Activated CD8-positive, alpha-beta memory T cell treated with anti-CD3 and anti-CD28 coated beads, Interleukin-2, amount 50 U/mL, for 24 hours (primary cell): ENCODE results near the gene ARHGAP5.
"Not testable (repeated sequence)": the region's sequence is repeated elsewhere in the genome, so short reads cannot be mapped to it uniquely, and the experiment has no call there.

ENCODE experiments used
- DNase-seq: peaks from one replicate; pipeline ENCODE4 v3.0.0-alpha.2; 2020; ENCODE audit errors: extremely low read depth

Gene ARHGAP5

DNA sequence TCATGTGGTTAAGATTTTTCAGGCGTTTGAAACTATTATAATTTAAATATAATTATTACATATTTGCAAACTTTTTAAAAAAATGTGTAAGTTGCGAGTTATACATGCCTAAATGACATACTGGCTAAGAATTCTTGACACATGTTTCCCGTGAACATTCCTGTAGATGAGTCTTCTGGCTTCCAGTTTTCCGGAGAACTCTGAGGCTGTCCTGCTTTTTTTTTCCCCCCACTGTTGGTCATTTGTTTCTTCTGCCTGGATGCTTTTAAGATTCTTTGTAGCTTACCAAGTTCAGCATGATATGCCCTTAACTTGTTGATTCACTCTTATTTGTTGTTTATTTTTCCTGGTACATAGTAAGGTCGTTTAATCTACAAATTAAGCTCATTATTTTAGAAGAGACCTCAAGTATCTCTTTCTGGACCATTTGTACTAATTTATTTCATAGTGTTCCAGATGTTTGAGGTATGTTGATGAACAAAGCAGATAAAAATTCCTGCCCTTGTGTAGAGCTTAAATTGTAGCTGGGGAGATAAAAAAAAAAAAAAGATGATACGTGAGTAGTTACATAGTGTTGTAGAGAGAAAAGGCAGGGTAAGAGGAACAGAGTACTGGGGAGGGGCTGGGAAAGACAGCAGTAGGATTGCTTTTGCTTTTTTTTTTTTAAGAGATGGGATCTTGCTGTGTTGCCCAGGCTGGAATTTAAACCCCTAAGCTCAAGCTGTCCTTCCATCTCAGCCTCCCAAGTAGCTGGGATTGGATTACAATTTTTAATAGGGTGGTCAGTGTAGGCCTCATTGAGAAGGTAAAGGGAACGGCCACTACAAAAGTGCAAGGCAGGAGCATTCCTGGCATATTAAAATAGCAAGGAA lies 32.8 kb downstream of the ARHGAP5 start:
- no peak for DNase-seq

DNA sequence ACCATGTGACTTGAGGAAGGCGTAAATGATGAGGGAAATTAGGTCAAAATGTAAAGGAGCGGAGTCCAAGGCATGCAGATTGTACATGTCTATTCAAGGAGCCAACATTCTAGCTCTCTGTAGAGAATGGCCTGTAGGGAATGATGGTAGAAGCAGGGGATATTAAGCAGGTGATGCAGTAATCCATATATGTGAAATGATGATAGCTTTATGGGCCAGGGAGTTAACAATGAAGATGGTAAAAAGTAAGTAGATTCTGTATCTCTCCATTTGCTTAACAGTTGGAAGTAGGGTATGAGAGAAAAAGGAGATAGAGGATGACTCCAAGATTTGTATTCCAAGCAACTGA lies 33.4 kb downstream of the ARHGAP5 start:
- no peak for DNase-seq

DNA sequence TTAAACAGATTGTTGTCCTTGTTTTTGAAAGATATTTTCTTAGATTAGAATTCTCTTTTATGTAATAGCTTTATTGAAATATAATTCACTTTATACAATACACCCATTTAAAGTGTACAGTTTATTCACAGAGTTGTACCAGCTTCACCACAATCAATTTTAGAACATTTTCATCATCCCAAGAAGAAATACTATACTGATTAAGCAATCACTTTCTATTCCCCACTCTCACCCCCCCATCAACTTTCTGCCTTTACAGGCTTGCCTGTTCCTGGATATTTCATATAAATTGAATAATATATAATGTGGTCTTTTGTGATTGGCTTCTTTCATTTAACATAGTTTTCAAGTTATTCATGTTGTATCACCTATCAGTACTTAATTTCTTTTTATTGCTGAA lies 44.4 kb downstream of the ARHGAP5 start:
- DNase-seq: no peak

DNA sequence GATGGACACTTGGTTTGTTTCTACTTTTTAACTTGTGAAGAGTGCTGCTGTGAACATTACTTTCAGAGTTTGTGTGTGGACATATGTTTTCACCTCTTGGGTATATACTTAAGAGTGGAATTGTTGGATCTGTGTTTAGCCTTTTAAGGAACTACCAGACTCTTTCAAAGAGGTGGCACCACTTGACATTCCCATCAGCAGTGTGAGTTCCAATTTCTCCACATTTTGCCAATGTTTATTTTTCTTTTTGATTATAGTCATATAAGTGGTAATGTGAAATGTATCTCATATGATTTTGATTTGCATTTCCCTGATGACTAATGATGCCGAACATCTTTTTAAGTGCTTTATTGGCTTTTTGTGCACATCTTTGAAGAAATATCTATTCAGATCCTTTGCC lies 44.8 kb downstream of the ARHGAP5 start:
- DNase-seq: no peak

DNA sequence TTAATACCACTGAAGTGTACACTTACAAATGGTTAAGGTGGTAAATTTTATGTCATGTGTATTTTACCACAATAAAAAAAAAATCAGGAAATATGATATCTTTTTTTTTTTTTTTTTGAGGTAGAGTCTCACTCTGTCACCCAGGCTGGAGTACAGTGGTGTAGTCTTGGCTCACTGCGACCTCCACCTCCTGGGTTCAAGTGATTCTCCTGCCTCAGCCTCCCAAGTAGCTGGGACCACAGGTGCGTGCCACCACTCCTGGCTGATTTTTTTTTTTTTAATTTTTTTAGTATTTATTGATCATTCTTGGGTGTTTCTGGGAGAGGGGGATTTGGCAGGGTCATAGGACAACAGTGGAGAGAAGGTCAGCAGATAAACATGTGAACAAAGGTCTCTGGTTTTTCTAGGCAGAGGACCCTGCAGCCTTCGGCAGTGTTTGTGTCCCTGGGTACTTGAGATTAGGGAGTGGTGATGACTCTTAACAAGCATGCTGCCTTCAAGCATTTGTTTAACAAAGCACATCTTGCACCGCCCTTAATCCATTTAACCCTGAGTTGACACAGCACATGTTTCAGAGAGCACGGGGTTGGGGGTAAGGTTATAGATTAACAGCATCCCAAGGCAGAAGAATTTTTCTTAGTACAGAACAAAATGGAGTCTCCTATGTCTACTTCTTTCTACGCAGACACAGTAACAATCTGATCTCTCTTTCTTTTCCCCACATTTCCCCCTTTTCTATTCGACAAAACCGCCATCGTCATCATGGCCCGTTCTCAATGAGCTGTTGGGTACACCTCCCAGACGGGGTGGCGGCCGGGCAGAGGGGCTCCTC lies 50.0 kb downstream of the ARHGAP5 start:
- DNase-seq: not testable (repeated sequence)

DNA sequence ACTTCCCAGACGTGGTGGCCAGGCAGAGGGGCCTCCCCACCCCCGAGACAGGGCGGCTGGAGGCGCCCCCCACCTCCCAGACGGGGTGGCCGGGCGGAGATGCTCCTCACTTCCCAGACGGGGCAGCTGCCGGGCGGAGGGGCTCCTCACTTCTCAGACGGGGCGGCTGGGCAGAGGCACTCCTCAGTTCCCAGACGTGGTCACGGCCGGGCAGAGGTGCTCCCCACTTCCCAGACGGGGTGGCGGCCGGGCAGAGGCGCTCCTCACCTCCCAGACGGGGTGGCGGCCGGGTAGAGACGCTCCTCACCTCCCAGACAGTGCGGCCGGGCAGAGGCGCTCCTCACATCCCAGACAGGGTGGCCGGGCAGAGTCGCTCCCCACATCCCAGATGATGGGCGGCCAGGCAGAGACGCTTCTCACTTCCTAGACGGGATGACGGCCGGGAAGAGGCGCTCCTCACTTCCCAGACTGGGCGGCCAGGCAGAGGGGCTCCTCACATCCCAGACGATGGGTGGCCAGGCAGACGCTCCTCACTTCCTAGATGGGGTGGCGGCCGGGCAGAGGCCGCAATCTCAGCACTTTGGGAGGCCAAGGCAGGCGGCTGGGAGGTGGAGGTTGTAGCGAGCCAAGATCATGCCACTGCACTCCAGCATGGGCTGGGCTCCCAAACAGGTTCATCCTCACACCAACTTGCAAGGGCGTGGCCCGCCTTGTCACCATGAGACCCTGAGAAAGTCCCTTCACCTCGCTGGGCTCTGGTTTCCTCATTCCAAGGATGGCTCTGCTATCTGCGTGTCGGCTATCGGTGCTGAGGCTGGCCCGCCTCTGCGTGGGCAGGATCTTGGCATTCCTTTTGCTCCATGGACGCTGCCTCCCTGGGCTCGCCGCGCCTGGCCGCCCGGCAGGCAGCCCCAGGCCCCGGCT lies 50.9 kb downstream of the ARHGAP5 start:
- DNase-seq: not testable (repeated sequence)

DNA sequence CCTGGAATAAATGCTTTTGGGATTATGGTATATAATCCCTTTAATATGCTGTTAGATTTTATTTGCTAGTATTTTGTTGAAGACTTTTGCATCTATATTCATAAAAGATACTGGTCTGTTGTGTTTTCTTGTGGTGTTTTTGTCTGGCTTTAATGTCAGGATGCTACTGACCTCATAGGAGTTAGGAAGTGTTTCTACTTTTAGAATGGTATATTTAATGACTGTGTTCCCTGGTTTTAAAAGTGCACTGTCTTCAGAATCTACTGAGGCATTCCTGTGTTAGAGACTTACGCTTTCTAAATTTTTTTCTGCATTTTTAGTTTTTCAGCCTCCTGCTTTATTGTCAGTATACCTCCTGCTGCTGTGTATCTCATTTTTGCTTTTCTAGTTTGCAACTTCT lies 51.6 kb downstream of the ARHGAP5 start:
- DNase-seq: no peak

DNA sequence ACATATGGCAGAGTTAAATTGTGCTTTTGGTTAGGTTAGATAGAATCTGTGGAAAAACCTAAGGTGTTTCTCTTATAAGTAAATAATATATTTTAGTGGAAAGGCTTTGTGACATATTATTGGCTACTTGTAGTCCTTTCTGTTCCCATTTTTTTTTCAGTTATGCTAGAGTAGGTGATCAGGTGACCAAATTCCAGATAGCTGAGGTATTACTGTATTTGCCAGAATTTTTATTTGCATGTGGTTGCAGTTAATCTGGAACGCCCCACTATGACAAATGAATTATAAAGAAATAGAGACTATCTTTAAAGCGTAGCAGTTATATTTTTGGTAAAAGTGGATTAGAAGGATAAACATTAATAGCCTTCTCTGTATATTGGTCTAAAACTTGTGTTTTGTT lies 52.0 kb downstream of the ARHGAP5 start:
- DNase-seq: no peak

DNA sequence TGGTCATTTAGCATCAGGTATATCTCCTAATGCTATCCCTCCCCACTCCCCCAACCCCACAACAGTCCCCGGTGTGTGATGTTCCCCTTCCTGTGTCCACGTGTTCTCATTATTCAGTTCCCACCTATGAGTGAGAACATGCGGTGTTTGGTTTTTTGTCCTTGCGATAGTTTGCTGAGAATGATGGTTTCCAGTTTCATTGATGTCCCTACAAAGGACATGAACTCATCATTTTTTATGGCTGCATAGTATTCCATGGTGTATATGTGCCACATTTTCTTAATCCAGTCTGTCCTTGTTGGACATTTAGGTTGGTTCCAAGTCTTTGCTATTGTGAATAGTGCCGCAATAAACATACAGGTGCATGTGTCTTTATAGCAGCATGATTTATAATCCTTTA lies 54.6 kb downstream of the ARHGAP5 start:
- not testable (repeated sequence) for DNase-seq

DNA sequence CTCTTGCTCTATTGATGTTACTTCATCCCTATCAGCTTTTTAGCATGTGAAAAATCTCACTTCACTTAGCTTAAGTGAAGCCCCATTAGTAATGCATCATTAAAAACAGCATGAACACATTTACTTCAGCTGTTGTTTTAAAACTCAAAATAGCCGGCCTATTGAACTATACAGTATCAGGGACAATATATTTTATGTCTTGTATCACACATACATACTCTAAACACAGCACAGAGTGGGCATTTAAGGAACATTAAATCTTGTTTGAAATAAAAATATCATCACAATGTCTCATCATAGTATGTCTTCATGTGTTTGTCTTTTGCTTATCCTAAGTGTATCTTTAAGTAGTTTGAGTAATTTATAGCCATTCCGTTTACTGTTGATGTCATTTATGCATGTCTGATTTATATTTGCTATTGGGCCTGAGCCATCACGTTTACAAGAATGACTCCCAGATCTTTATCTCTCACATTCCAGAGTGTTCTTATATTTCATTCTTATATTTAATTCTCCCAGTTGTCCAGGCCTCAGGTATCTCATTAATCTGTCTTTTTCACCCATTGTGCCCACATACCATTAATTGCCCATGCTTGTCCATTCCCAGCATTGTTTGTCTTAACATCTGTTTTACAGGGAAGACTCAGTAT lies 57.5 kb downstream of the ARHGAP5 start:
- no peak for DNase-seq

DNA sequence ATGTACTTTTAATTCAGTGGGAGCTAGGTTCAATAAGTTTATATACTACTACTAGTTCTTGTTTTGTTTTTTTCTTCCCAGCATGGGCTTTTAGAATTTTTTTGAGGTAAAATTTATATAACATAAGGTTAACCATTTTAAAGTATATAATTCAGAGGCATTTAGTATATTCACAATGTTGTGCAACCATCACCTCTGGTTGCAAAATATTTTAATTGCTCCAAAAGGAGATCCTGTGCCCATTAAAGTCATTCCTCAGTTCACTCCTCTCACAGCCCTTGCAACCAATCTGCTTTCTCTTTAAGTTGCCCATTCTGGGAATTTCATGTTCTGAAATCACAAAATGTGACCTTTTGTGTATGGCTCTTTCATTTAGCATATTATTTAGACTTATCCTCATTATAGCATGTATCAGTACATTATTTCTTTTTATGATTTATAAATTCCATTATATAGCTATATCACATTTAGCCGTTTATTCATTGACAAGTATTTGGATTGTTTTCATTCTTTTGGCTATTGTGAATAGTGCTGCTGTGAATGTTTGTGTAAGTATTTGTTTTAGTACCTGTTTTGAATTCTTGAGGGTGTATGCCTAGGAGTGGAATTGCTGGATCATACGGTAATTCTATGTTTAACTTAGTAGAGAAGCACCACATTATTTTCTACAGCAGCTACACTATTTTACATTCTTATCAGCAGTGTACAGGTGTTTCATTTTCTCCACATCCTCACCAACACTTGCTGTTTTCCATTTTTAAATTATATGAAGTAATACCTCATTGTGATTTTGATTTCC lies 59.1 kb downstream of the ARHGAP5 start:
- no peak for DNase-seq

DNA sequence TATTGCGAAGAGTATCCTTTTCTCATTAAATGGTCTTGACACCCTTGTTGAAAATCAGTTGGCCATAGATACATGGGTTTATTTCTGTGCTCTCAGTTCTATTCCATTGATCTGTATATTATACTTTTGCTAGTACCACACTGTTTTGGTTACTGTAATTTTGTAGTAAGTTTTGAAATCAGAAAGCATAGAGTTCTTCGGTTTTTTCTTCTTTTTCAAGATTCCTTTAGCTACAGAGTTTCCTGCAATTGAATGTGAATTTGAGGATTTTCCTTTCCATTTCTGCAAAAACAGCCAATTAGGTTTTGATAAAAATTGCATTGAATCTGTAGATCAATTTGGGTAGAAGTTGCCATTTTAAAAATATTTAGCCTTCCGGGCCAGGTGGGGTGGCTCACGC lies 60.2 kb downstream of the ARHGAP5 start:
- no peak for DNase-seq

DNA sequence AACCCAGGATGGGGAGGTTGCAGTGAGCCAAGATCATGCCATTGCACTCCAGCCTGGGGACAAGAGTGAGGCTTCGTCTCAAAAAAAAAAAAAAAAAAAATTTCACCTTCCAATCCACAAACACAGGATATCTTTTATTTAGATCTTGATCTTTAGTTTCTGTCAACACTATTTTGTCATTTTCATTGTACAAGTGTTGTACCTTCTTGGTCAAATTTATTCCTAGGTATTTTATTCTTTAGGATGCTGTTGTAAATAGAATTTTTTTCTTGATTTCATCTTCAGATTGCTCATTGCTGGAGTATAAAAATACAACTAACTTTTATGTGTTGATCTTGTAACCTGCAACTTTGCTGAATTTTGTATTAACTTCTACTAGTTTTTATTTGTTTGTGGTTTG lies 60.8 kb downstream of the ARHGAP5 start:
- no peak for DNase-seq

DNA sequence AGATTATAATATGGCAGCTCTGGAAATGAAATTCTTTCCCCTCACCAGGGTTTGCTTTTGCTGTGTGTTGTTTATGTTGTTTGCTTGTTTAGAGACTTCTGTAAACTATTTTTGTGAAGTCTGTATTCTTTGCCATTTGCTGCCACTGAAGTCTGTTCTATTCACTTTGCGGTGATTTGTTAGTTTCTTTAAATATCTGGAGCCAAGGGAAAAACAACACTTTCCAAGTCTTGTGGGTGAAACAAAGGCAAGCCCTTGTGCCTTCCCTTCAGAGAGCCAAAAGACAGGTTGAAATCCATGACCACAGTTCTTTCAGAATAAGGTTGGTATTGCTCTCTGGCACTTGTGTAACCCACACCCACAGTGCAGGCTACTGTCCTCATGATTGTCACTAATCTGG lies 65.2 kb downstream of the ARHGAP5 start:
- no peak for DNase-seq

DNA sequence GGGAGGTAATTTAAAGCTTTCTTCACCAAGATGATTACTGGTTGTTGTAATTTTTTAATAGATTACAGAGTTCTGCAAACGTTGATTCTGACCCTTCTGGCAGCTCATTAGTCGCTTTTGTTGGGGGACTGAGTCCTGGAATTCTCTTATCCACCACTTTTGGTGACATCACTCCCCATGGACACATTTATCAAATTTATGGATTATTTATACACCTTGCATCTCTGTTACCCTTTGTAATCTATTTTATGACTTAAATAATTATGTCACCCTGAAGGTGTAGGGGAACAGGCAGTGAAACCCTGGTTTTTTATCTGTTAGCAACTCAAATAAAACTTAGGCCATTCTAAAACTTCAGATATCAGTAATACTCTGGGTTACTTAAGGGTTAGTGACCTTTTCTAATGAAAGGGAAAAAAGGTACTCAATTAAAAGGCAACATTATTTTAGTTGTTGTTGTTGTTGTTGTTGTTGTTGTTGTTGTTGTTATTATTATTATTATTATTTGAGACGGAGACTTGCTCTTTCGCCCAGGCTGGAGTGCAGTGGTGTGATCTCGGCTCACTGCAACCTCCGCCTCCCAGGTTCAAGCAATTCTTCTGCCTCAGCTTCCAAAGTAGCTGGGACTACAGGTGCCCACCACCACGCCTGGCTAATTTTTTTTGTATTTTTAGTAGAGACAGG lies 65.8 kb downstream of the ARHGAP5 start:
- DNase-seq: no peak

DNA sequence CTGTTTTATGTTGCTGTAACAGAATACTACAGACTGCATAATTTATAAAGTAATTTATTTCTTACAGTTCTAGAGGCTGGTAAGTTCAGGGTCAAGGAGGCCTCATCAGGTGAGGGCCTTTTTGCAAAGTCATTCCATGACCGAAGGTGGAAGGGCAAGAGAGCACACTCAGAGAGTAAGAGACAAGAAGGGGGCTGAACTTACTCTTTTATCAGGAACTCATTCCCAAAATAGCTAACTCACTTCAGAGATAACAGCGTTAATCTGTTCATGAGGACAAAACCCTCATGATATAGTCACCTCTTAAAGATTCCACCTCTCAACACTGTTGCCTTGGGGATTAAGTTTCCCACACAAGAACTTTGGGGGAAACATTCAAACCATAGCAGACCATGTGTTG lies 73.3 kb downstream of the ARHGAP5 start:
- no peak for DNase-seq

DNA sequence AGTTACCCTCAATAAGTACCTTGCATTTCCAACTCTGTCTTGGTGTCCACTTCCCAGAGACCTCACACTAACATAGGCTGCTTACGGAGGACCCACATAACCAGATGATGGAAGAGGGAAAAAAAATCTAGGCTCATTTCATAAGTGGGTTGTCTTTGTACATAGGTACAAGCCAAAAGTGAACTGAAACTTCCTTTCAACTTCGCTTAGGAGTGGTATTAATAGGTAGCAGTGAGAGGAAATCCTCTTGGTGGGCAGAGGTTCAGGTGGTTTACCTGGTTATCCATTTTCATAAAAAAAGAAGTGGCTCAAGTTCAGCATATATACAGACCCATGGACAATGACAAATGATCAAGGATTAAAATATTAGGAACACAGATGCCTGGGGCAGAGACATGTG lies 88.9 kb downstream of the ARHGAP5 start:
- no peak for DNase-seq

DNA sequence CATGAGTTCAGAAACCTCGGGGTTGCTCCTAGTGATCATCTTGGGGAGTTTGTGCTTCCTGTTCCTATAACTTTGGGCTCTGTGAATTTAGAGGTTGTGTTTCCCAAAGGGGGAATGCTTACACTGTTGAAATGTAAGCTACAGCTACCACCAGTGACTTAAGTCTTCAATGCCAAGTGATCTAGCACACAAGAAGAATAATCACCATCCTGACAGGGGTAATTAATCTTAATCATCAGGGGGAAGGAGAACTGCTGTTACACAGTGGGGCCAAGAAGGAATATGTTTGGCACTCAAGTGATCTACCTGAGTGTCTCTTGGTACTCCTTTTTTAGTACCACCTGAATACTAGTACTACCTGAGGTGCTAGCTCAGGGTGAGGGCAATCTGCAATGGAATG lies 89.8 kb downstream of the ARHGAP5 start:
- DNase-seq: no peak

DNA sequence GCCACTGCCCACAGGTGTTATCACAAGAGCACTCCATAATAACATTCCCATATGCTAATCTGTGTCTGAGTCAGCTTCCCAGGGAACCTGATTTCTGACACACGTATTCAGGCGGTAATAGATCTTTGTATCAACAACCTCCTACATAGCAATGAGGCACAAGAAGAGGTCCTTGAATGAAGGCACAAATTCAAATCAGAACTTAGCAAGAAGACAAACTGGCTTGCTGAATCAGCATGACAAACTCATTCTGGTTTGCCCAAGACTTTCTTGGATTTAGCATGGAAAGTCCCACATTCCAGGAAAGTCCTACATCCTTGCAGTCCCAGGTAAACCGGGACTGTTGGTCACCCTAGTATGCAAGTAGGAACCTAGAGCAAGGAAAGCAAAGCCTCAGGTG lies 90.8 kb downstream of the ARHGAP5 start:
- no peak for DNase-seq

DNA sequence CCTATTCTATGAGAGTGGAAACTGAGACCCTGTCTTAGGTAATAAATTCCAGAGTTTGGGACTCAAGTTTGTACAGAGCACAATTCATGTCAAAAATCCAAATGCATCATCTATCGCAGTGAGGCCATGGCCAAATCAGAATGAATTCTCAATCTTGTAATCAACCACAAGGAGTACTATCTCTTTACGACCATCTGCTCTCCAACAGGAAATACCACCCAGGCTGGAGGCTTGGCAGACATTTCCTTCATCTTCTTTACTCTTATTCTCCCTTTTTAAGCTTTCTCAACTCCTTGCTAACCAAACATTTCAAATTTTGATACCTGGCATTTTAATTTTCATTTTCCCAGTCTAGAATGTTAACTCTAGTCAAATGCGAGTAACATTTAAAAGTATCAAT lies 92.1 kb downstream of the ARHGAP5 start:
- DNase-seq: no peak
